ENCODE measurements around the gene TOX4. TPM values are rescaled to one million over a fixed set of nuclear protein-coding genes. Genes with fewer than 3 reads are reported as not detected.
A peak's percentile ranks its signal among the peaks of the same experiment; 100 is the strongest.

TOX4 gene
- total RNA-seq, 1 donor from 2014 or later: 35.7 TPM

GRCh38 chr14:21503376-21503775 lies 26.4 kb downstream of the TOX4 start:
- H3K36me3 ChIP-seq: peaks cover 20% of the 10 kb centered on the region
- peaks cover 6% of the 10 kb centered on the region for H3K4me1 ChIP-seq
- no peak overlapping the region for H3K4me3 ChIP-seq
- H4K20me1 ChIP-seq (ENCODE audit: low read depth): no peaks in the 10 kb centered on the region
- no peaks in the 10 kb centered on the region for H3K27me3 Mint-ChIP-seq (ENCODE audit: insufficient read depth, low read depth)
- H3K36me3 Mint-ChIP-seq: peaks cover 43% of the 10 kb centered on the region
- H3K27ac Mint-ChIP-seq: no peak overlapping the region
- DNase-seq (ENCODE audit: low spot score): no peak
- H3K4me2 ChIP-seq: no peak overlapping the region
- no peak for TF ChIP-seq EZH2phosphoT487 (IDR thresholded peaks at IDR 0.05)
- no peak for TF ChIP-seq EZH2 (IDR thresholded peaks at IDR 0.05)
- no peak for TF ChIP-seq CTCF (IDR thresholded peaks at IDR 0.05)
- no peak overlapping the region for H3K9ac ChIP-seq
- peaks cover 8% of the 10 kb centered on the region for H3K4me1 Mint-ChIP-seq
- H2AFZ ChIP-seq (replicated peaks): no peak overlapping the region
- peaks cover 72% of the 10 kb centered on the region for H3K79me2 ChIP-seq (ENCODE audit: low read depth)
- peak overlapping the region; percentile 13 for H3K27ac ChIP-seq
- H3K4me3 Mint-ChIP-seq: no peak overlapping the region
- no peaks in the 10 kb centered on the region for H3K9me3 ChIP-seq (ENCODE audit: low read depth)
- H3K27me3 ChIP-seq: no peaks in the 10 kb centered on the region
- peaks cover 46% of the 10 kb centered on the region for H3F3A ChIP-seq (ENCODE audit: low read depth)
- no peaks in the 10 kb centered on the region for H3K9me3 Mint-ChIP-seq

- H4K20me1 ChIP-seq (ENCODE audit: low read depth): peaks cover 4% of the 10 kb centered on the region
- H3K4me1 Mint-ChIP-seq: peaks cover 14% of the 10 kb centered on the region
- H3K79me2 ChIP-seq (ENCODE audit: low read depth): peaks cover 89% of the 10 kb centered on the region
- no peak overlapping the region for H3K4me2 ChIP-seq
- H3K36me3 ChIP-seq: peaks cover 15% of the 10 kb centered on the region
- no peak overlapping the region for H2AFZ ChIP-seq (replicated peaks)
- TF ChIP-seq EZH2phosphoT487 (IDR thresholded peaks at IDR 0.05): no peak
- TF ChIP-seq CTCF (IDR thresholded peaks at IDR 0.05): no peak
- TF ChIP-seq EZH2 (IDR thresholded peaks at IDR 0.05): no peak
- H3K9ac ChIP-seq: no peak overlapping the region
- H3K27me3 ChIP-seq: no peaks in the 10 kb centered on the region
- peaks cover 4% of the 10 kb centered on the region for H3K4me1 ChIP-seq
- H3K27me3 Mint-ChIP-seq (ENCODE audit: insufficient read depth, low read depth): no peaks in the 10 kb centered on the region
- H3F3A ChIP-seq (ENCODE audit: low read depth): peaks cover 31% of the 10 kb centered on the region
- H3K4me3 Mint-ChIP-seq: no peak overlapping the region
- no peak overlapping the region for H3K4me3 ChIP-seq
- no peaks in the 10 kb centered on the region for H3K9me3 Mint-ChIP-seq
- no peaks in the 10 kb centered on the region for H3K9me3 ChIP-seq (ENCODE audit: low read depth)
- H3K27ac ChIP-seq: peak overlapping the region; percentile 46
- no peak for DNase-seq (ENCODE audit: low spot score)
- peaks cover 37% of the 10 kb centered on the region for H3K36me3 Mint-ChIP-seq
- H3K27ac Mint-ChIP-seq: no peak overlapping the region
Observed at GRCh38 chr14:21505012-21505553, 28.1 kb downstream of the TOX4 start.

GRCh38 chr14:21506557-21506956 lies 29.6 kb downstream of the TOX4 start:
- Mint-ChIP-seq H3K4me1 (peaks cover 22% of the 10 kb centered on the region), H3K36me3 (peaks cover 30% of the 10 kb centered on the region), H3K27me3 (ENCODE audit: insufficient read depth, low read depth) (peaks cover 2% of the 10 kb centered on the region), H3K27ac (no peak overlapping the region), H3K9me3 (peaks cover 2% of the 10 kb centered on the region), H3K4me3 (no peak overlapping the region)
- Histone ChIP-seq H4K20me1 (ENCODE audit: low read depth) (peaks cover 7% of the 10 kb centered on the region), H3K4me2 (no peak overlapping the region), H3K36me3 (peaks cover 9% of the 10 kb centered on the region), H2AFZ (replicated peaks) (no peak overlapping the region), H3K9ac (no peak overlapping the region), H3K27me3 (no peaks in the 10 kb centered on the region), H3K27ac (no peak overlapping the region), H3K4me3 (no peak overlapping the region), H3K4me1 (peaks cover 6% of the 10 kb centered on the region), H3K79me2 (ENCODE audit: low read depth) (peaks cover 93% of the 10 kb centered on the region), H3K9me3 (ENCODE audit: low read depth) (no peaks in the 10 kb centered on the region), H3F3A (ENCODE audit: low read depth) (peaks cover 20% of the 10 kb centered on the region)
- no peak for DNase-seq (ENCODE audit: low spot score)
- no peak for TF ChIP-seq EZH2 (IDR thresholded peaks at IDR 0.05)
- TF ChIP-seq CTCF (IDR thresholded peaks at IDR 0.05): no peak
- TF ChIP-seq EZH2phosphoT487 (IDR thresholded peaks at IDR 0.05): no peak
